MCF 10A (cell line): ENCODE results near the gene PITPNM1. TPM values are rescaled to one million over a fixed set of nuclear protein-coding genes. Genes with fewer than 3 reads are reported as not detected.
A peak's percentile ranks its signal among the peaks of the same experiment; 100 is the strongest.
"Not testable (repeated sequence)": the region's sequence is repeated elsewhere in the genome, so short reads cannot be mapped to it uniquely, and the experiment has no call there.

Experiments
- BruUV-seq: library from RNA; stranded (reverse); fragments of 400-500 nt; replicated peaks from 2 replicates; lab custom pipeline; 2021; lab: Mats Ljungman, UMichigan
- CTCF ChIA-PET: fragments of 300-600 bp; sonication (Branson Sonifier 250); formaldehyde crosslinking; extraction: SDS; loops from one replicate; lab custom pipeline; 2021; ENCODE audit warnings: antibody characterized with exemption, inconsistent platforms; lab: Yijun Ruan, JAX
- POLR2A ChIA-PET: fragments of 300-600, 350-650 bp; sonication (Branson Sonifier 250); formaldehyde crosslinking; extraction: SDS; loops from one replicate; lab custom pipeline; 2020; ENCODE audit warnings: antibody characterized with exemption, inconsistent platforms; lab: Yijun Ruan, JAX
- DNase-seq: peaks from one replicate; pipeline ENCODE4 v3.0.0-alpha.2; 2018; ENCODE audit not compliant: unreplicated experiment
- H3K27ac Mint-ChIP-seq: one replicate; pipeline ENCODE4 v1.8.0; 2022; ENCODE audit warnings: mild to moderate bottlenecking, low read depth, mixed read lengths; ENCODE audit not compliant: unreplicated experiment
- H3K27me3 Mint-ChIP-seq: one replicate; pipeline ENCODE4 v1.8.0; 2022; ENCODE audit warnings: mixed read lengths; ENCODE audit not compliant: insufficient read depth, unreplicated experiment
- H3K36me3 Mint-ChIP-seq: one replicate; pipeline ENCODE4 v1.8.0; 2022; ENCODE audit warnings: mild to moderate bottlenecking, moderate library complexity, mixed read lengths; ENCODE audit not compliant: insufficient read depth, unreplicated experiment
- H3K4me1 Mint-ChIP-seq: one replicate; pipeline ENCODE4 v1.8.0; 2022; ENCODE audit warnings: mixed read lengths; ENCODE audit not compliant: insufficient read depth, unreplicated experiment
- H3K4me3 Mint-ChIP-seq: one replicate; pipeline ENCODE4 v1.8.0; 2022; ENCODE audit warnings: mild to moderate bottlenecking, moderate library complexity, mixed read lengths; ENCODE audit not compliant: unreplicated experiment
- H3K9me3 Mint-ChIP-seq: one replicate; pipeline ENCODE4 v1.8.0; 2022; ENCODE audit warnings: mixed read lengths; ENCODE audit not compliant: unreplicated experiment
- intact Hi-C: fragments of 100-400 bp; cut with micrococcal nuclease; formaldehyde crosslinking; loops from 2 replicates; pipeline ENCODE4 v1.14.1; 2022
- total RNA-seq: library from RNA; stranded (reverse); gene quantifications from 2 replicates; pipeline ENCODE4 v1.2.3, GENCODE V29; 2022
- TF ChIP-seq, protein P1 (sequence below): fragments of 200-600 bp; IDR thresholded peaks from one replicate; pipeline ENCODE4 v1.8.0; 2022; ENCODE audit warnings: antibody characterized with exemption, mild to moderate bottlenecking; ENCODE audit not compliant: unreplicated experiment

PITPNM1 gene
- total RNA-seq, 1 experiment from 2014 or later: 38.7 TPM

DNA sequence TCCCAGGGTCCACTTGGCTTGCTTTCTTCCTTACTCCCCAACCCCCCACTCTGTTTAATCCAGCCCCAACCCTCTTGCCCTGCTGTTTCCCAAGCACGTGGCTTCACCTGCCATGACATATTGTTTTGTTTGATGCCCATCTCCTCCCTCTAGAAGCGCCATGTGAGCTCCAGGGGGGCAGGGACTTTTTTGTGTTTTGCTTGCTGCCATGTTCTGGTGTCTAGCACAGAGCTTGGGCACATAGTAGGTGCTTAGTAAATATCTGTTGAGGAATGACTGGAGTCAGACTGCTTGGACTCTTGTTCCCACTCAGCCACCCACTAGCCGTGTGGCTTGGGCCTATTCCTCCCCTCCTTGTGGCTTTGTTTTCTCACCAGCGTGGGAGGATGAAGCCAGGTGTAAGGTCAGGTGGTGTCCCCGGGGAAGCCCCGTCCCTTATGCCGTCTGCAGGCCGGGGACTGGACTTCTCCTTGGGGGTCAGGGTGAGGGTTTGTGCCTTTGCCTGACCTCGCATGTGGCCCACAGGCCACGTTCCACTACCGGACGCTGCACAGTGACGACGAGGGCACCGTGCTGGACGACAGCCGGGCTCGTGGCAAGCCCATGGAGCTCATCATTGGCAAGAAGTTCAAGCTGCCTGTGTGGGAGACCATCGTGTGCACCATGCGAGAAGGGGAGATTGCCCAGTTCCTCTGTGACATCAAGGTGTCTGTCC is 18.5 kb downstream of the PITPNM1 start:
- H3K27ac Mint-ChIP-seq: peak overlapping the region; percentile 4
- peaks cover 49% of the 10 kb centered on the region for H3K36me3 Mint-ChIP-seq
- TF ChIP-seq, protein P1, sequence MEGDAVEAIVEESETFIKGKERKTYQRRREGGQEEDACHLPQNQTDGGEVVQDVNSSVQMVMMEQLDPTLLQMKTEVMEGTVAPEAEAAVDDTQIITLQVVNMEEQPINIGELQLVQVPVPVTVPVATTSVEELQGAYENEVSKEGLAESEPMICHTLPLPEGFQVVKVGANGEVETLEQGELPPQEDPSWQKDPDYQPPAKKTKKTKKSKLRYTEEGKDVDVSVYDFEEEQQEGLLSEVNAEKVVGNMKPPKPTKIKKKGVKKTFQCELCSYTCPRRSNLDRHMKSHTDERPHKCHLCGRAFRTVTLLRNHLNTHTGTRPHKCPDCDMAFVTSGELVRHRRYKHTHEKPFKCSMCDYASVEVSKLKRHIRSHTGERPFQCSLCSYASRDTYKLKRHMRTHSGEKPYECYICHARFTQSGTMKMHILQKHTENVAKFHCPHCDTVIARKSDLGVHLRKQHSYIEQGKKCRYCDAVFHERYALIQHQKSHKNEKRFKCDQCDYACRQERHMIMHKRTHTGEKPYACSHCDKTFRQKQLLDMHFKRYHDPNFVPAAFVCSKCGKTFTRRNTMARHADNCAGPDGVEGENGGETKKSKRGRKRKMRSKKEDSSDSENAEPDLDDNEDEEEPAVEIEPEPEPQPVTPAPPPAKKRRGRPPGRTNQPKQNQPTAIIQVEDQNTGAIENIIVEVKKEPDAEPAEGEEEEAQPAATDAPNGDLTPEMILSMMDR: no peak
- H3K4me3 Mint-ChIP-seq: no peak overlapping the region
- peaks cover 36% of the 10 kb centered on the region for H3K4me1 Mint-ChIP-seq
- H3K9me3 Mint-ChIP-seq: no peaks in the 10 kb centered on the region
- BruUV-seq: no TSS peak
- POLR2A ChIA-PET: no interaction called here
- CTCF ChIA-PET: interaction anchor here (0.7 to 1.2 kb wide), 2 partner anchors 18 to 20 kb away, joined by 3 read pairs; no protein-coding TSS in a partner anchor
- no peak for DNase-seq
- intact Hi-C loops: no loop called here
- no peaks in the 10 kb centered on the region for H3K27me3 Mint-ChIP-seq

DNA sequence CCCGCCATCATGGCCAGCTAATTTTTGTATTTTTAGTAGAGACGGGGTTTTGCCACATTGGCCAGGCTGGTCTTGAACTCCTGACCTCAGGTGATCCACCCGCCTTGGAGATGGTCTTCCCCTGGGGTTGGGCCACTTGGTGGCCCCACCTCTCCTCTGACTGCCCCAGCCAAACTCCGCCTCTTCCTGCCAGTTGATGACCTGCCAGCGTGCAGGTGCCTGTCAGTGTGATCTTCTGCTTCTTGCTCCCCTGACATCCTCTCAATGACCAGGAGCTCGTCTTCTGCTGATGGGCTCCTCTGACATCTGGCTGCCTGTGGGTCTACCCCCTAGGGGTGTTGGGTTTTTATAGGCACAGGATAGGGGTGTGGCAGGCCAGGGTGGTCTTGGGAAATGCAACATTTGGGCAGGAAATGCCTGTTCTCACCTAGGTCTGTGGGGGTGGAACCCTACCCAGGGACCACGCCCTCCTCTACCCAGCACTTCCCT is 19.2 kb downstream of the PITPNM1 start:
- ChIA-PET POLR2A (interaction anchor here (1.1 kb wide), 1 partner anchor 57 kb away, joined by 3 read pairs; no protein-coding TSS in a partner anchor), CTCF (interaction anchor here (0.6 to 1.2 kb wide), 4 partner anchors 16 to 173 kb away, joined by 3 to 5 read pairs (median 3); no protein-coding TSS in a partner anchor)
- BruUV-seq, H3K9me3 Mint-ChIP-seq, DNase-seq, H3K4me3 Mint-ChIP-seq, intact Hi-C loops, H3K27me3 Mint-ChIP-seq: not testable (repeated sequence)
- Mint-ChIP-seq H3K36me3 (peaks cover 44% of the 10 kb centered on the region), H3K4me1 (peaks cover 36% of the 10 kb centered on the region), H3K27ac (peak overlapping the region; percentile 4)

DNA sequence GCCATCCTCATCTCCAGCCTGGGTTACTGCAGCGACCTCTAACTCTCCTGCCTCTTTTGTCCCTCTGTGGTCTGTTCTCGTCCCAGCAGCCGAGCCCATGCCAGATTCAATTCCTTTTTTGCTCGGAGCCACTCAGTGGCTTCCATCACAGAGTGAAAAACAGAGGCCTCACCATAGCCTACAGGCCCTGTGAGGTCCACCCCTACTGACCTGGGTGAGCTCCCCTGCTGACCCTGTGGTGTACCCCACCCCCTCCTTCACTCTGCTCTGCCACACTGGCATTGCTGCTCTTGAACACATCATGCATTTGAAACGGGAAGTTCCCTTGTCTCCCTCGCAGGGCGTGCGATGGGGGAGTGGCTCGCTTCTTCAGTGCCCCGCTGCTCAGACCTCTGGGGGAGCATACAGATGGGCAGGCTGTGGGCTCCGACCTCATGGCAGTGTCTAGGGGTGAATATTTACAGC is 20.3 kb downstream of the PITPNM1 start:
- Mint-ChIP-seq H3K36me3 (peaks cover 42% of the 10 kb centered on the region), H3K4me3 (peak overlapping the region; percentile 90), H3K4me1 (peaks cover 36% of the 10 kb centered on the region), H3K9me3 (no peaks in the 10 kb centered on the region), H3K27ac (no peak overlapping the region), H3K27me3 (no peaks in the 10 kb centered on the region)
- no TSS peak for BruUV-seq
- ChIA-PET CTCF (no interaction called here), POLR2A (interaction anchor here (0.9 to 1.1 kb wide), 2 partner anchors 17 to 56 kb away, joined by 3 read pairs; no protein-coding TSS in a partner anchor)
- TF ChIP-seq, protein P1: no peak
- intact Hi-C loops: no loop called here
- DNase-seq: no peak

DNA sequence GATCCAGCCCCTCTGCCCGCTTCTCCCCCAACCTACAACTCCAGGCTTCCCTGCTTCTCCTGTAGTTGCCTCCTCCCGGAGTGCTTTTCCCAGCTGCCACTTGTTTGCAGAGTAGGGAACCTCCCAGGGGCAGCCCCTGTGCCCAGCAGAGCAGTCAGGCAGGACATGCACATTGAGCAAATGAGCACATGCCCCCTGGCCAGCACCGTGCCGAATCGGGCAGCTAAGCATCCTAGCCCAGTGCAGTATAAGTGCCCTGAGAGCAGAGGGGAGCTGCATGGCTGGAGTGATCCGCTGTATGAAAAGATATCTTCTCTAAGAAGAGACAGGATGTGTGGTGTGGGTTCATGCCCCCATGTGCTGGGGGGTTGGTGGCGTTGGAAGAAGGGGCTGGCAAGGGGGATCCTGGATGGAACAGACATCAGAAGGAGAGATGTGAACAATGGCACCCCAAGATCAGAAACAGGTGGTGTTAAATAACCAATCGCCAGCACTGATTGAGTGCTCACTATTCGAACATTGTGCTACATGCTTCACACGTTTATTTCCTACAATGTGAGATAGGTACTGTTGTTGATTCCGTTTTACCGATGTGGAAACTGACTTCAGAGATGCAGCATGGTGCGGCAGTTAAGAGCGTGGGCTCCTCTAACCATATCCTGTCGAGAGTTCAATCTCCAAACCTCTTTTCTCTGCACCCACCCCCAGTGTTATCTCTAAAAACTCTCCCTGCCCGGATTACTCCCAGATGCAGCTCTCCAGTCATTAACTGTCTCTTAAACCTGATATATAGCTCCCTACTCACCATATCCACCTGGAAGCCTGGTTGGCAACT is 21.1 kb downstream of the PITPNM1 start:
- Mint-ChIP-seq H3K27ac (no peak overlapping the region), H3K4me1 (peaks cover 36% of the 10 kb centered on the region), H3K27me3 (no peaks in the 10 kb centered on the region), H3K9me3 (no peaks in the 10 kb centered on the region), H3K36me3 (peaks cover 41% of the 10 kb centered on the region), H3K4me3 (peak overlapping the region; percentile 90)
- intact Hi-C loops: loop anchor here (1.0 kb wide), 1 partner anchor 22 kb away; no protein-coding TSS in a partner anchor
- ChIA-PET POLR2A (interaction anchor here (0.9 to 2.1 kb wide), 4 partner anchors 14 to 56 kb away, joined by 3 to 11 read pairs (median 8); partner anchors contain the start of genes PITPNM1, RPS6KB2 and TMEM134), CTCF (interaction anchor here (0.7 to 0.9 kb wide), 2 partner anchors 12 to 202 kb away, joined by 3 read pairs; no protein-coding TSS in a partner anchor)
- DNase-seq: no peak
- no TSS peak for BruUV-seq
- TF ChIP-seq, protein P1: no peak
